ENCODE measurements around the gene KSR2. TPM values are rescaled to one million over a fixed set of nuclear protein-coding genes. Genes with fewer than 3 reads are reported as not detected.

The KSR2 gene
- total and polyA plus RNA-seq, 3 donors from 2014 or later, result 2.4 to 3.8 (median 2.4) TPM

DNA sequence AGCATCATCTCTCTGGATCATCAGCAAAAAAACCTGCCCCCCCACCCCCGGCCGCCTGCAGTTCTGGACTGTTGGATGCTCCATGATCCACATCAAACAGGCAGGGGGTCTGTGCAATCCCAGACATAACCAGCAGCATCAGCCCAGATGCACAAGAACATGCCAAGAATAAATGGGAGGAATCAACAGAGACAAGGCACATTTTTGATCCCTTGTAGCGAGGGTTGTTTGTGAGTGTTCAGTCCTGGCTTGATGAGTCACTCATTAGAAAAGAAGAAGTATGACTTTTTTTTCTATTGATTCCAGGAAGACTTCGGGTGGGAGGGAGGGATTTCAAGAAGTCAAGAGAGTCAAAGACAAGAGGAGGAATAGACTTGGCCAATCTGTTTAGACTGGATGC, 244.2 kb downstream of the KSR2 start:
- DNase-seq, result no peak
- intact Hi-C loops (cut with DNase I; ENCODE audit: low total_unique reads), result no loop called here
- TF ChIP-seq, protein P1, sequence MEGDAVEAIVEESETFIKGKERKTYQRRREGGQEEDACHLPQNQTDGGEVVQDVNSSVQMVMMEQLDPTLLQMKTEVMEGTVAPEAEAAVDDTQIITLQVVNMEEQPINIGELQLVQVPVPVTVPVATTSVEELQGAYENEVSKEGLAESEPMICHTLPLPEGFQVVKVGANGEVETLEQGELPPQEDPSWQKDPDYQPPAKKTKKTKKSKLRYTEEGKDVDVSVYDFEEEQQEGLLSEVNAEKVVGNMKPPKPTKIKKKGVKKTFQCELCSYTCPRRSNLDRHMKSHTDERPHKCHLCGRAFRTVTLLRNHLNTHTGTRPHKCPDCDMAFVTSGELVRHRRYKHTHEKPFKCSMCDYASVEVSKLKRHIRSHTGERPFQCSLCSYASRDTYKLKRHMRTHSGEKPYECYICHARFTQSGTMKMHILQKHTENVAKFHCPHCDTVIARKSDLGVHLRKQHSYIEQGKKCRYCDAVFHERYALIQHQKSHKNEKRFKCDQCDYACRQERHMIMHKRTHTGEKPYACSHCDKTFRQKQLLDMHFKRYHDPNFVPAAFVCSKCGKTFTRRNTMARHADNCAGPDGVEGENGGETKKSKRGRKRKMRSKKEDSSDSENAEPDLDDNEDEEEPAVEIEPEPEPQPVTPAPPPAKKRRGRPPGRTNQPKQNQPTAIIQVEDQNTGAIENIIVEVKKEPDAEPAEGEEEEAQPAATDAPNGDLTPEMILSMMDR (IDR thresholded peaks at IDR 0.05), result no peak
- no peak for TF ChIP-seq POLR2A (IDR thresholded peaks at IDR 0.05)
- Histone ChIP-seq H3K4me1 (no peaks in the 10 kb centered on the region), H3K27me3 (no peaks in the 10 kb centered on the region), H3K4me3 (no peak overlapping the region), H3K36me3 (ENCODE audit: low read depth, missing control alignments) (no peaks in the 10 kb centered on the region), H3K9me3 (no peaks in the 10 kb centered on the region), H3K27ac (no peak overlapping the region)
- 59 to 81% methylated on average over 3 of the region's 4 CpGs for WGBS, 2 donors

DNA sequence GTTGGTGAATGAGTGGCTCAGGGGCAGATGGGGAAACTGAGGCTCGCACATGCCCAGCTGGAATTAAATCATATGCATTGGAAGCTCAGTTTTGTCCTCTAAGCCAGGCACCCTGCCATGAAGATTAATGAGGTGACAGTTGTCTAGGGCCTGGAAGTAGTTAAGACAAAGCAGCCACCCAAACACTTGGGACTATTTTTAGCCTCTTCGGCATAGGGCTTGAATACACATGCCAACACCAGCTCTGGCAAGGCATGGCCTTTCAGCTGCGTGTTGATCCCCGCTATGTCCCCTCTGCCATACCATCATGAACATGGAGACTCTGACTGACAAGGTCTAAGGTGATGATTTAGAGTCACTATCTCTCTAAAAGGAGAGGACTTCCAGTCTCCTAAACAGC, 250.2 kb downstream of the KSR2 start:
- no peak overlapping the region for H3K4me3 ChIP-seq
- no peaks in the 10 kb centered on the region for H3K27me3 ChIP-seq
- WGBS, 2 donors, result 62 to 89% methylated on average over 4 of the region's 4 CpGs
- intact Hi-C loops (cut with DNase I; ENCODE audit: low total_unique reads), result no loop called here
- no peaks in the 10 kb centered on the region for H3K36me3 ChIP-seq (ENCODE audit: low read depth, missing control alignments)
- H3K9me3 ChIP-seq, result no peaks in the 10 kb centered on the region
- TF ChIP-seq, protein P1 (IDR thresholded peaks at IDR 0.05), result no peak
- no peak for TF ChIP-seq POLR2A (IDR thresholded peaks at IDR 0.05)
- no peak overlapping the region for H3K27ac ChIP-seq
- no peak for DNase-seq
- H3K4me1 ChIP-seq, result no peaks in the 10 kb centered on the region

DNA sequence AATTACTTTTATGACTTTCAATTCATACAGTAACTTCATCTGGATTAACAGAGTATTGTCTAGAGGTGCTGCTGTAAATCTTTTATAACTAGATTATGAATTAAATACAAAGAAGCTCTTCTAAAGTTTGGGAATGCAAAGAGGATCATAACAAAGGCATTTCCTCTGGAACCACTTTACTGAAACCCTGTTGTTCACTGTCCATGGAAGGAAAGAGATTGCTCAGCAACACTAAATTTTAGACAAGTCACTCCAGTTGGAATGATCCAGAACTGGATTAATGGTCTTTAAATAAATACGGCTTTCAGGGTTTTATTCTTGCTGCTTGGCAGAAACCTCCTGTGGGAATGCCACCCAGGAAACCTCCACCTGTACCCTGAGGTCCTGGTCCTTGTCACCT, 250.6 kb downstream of the KSR2 start:
- Histone ChIP-seq H3K4me3 (no peak overlapping the region), H3K27me3 (no peaks in the 10 kb centered on the region), H3K27ac (no peak overlapping the region), H3K4me1 (no peaks in the 10 kb centered on the region), H3K36me3 (ENCODE audit: low read depth, missing control alignments) (no peaks in the 10 kb centered on the region), H3K9me3 (no peaks in the 10 kb centered on the region)
- no peak for DNase-seq
- no peak for TF ChIP-seq POLR2A (IDR thresholded peaks at IDR 0.05)
- TF ChIP-seq, protein P1 (IDR thresholded peaks at IDR 0.05), result no peak
- WGBS, 2 donors, result 82 to 88% methylated on average over 1 of the region's 1 CpG
- intact Hi-C loops (cut with DNase I; ENCODE audit: low total_unique reads), result no loop called here

DNA sequence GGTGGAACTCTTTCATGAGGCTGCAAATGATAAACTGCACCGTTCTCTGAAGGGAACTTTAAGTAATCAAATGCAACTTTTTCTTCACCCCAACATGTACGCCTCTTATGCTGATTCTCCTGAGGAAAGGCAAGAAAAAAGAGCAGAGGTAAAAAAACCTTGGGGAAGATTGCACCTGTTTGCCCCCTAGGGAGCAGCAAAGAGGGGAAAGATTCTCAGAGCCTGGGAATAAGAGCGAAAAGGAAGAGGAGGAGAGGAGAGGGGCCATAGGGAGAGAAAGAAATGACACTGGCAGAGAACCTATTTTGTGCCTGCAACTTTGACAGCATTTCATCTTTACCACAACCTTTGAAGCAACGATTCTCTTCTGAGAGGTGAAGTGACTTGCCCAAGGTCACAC, 254.6 kb downstream of the KSR2 start:
- no peaks in the 10 kb centered on the region for H3K4me1 ChIP-seq
- H3K27ac ChIP-seq, result no peak overlapping the region
- no peak overlapping the region for H3K4me3 ChIP-seq
- H3K27me3 ChIP-seq, result no peaks in the 10 kb centered on the region
- no peaks in the 10 kb centered on the region for H3K9me3 ChIP-seq
- no peaks in the 10 kb centered on the region for H3K36me3 ChIP-seq (ENCODE audit: low read depth, missing control alignments)
- TF ChIP-seq, protein P1 (IDR thresholded peaks at IDR 0.05), result no peak
- no peak for TF ChIP-seq POLR2A (IDR thresholded peaks at IDR 0.05)
- whole genome bisulfite sequencing, 2 donors, result 47 to 48% methylated on average over 4 of the region's 4 CpGs
- DNase-seq, result no peak
- intact Hi-C loops (cut with DNase I; ENCODE audit: low total_unique reads), result no loop called here

DNA sequence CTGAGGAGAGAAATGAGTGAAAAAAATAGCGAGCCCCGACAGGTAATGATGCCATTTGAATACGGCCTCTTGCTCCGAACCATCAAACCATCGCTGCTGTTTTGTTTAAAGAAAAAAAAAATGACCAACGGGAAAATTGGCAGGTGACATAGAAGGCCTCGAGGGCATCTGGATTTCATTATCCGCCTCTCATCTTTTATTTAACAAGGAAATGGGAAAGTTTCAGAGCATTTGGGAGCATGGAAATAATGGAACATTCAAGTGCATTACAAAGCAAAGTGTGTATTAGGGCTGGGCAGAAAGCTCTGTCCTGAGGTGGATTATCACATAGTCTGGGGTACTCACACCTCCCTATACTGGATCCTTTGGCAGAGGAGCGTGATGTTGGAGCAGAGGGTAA, 258.7 kb downstream of the KSR2 start:
- Histone ChIP-seq H3K4me1 (no peaks in the 10 kb centered on the region), H3K4me3 (no peak overlapping the region), H3K36me3 (ENCODE audit: low read depth, missing control alignments) (no peaks in the 10 kb centered on the region), H3K27ac (no peak overlapping the region), H3K9me3 (no peaks in the 10 kb centered on the region), H3K27me3 (no peaks in the 10 kb centered on the region)
- intact Hi-C loops (cut with DNase I; ENCODE audit: low total_unique reads), result no loop called here
- no peak for DNase-seq
- TF ChIP-seq POLR2A (IDR thresholded peaks at IDR 0.05), result no peak
- TF ChIP-seq, protein P1 (IDR thresholded peaks at IDR 0.05), result no peak
- WGBS, 2 donors, result 85 to 89% methylated on average over 9 of the region's 9 CpGs

Measured in testis (tissue), 3 donors.